H9 (cell line): ENCODE data around the gene PPP4R3C. TPM values are rescaled to one million over a fixed set of nuclear protein-coding genes. Genes with fewer than 3 reads are reported as not detected.

Source experiments
- DNase-seq: peaks from one replicate; pipeline ENCODE4 v3.0.0-alpha.2; 2017
- H2AFZ ChIP-seq: one replicate; pipeline ENCODE4 v1.6.1; 2013; ENCODE audit warnings: mild to moderate bottlenecking, low read length, control low read depth, moderate library complexity
- H2AK5ac ChIP-seq: 2 replicates; pipeline ENCODE4 v1.6.1; 2013; ENCODE audit warnings: low read length, control low read depth, mixed read lengths; ENCODE audit not compliant: insufficient read length
- H2BK120ac ChIP-seq: one replicate; pipeline ENCODE4 v1.6.1; 2013; ENCODE audit warnings: low read depth, mild to moderate bottlenecking, low read length, control low read depth, inconsistent platforms; ENCODE audit not compliant: poor library complexity, severe bottlenecking
- H2BK12ac ChIP-seq: 2 replicates; pipeline ENCODE4 v1.6.1; 2013; ENCODE audit warnings: low read length, control low read depth, mixed read lengths, low read depth; ENCODE audit not compliant: insufficient read length
- H2BK15ac ChIP-seq: 2 replicates; pipeline ENCODE4 v1.6.1; 2013; ENCODE audit warnings: low read depth, low read length, control low read depth
- H2BK20ac ChIP-seq: one replicate; pipeline ENCODE4 v1.6.1; 2013; ENCODE audit warnings: low read depth, mild to moderate bottlenecking, low read length, control low read depth, inconsistent platforms; ENCODE audit not compliant: poor library complexity, severe bottlenecking
- H2BK5ac ChIP-seq: 2 replicates; pipeline ENCODE4 v1.6.1; 2013; ENCODE audit warnings: low read length, control low read depth, mixed read lengths; ENCODE audit not compliant: insufficient read length
- H3K14ac ChIP-seq: 2 replicates; pipeline ENCODE4 v1.6.1; 2013; ENCODE audit warnings: low read length, control low read depth; ENCODE audit not compliant: insufficient read depth
- H3K18ac ChIP-seq: 2 replicates; pipeline ENCODE4 v1.6.1; 2013; ENCODE audit warnings: low read depth, mild to moderate bottlenecking, mixed read lengths, low read length, control low read depth; ENCODE audit not compliant: insufficient read length
- H3K23ac ChIP-seq: 2 replicates; pipeline ENCODE4 v1.6.1; 2013; ENCODE audit warnings: low read length, control low read depth, mixed read lengths, low read depth; ENCODE audit not compliant: insufficient read length
- H3K23me2 ChIP-seq: 2 replicates; pipeline ENCODE4 v1.6.1; 2013; ENCODE audit warnings: low read depth, mild to moderate bottlenecking, mixed read lengths, low read length, control low read depth; ENCODE audit not compliant: insufficient read length, poor library complexity, severe bottlenecking
- H3K27ac ChIP-seq: 2 replicates; pipeline ENCODE4 v1.5.1; 2013; ENCODE audit warnings: low read length, control low read depth, mixed read lengths, low read depth; ENCODE audit not compliant: insufficient read length
- H3K27me3 ChIP-seq: 2 replicates; pipeline ENCODE4 v1.6.1; 2013; ENCODE audit warnings: low read length, control low read depth, inconsistent platforms; ENCODE audit not compliant: insufficient read depth
- H3K4ac ChIP-seq: 2 replicates; pipeline ENCODE4 v1.6.1; 2013; ENCODE audit warnings: low read depth, mild to moderate bottlenecking, control low read depth, inconsistent platforms, low read length, moderate library complexity
- H3K4me1 ChIP-seq: 2 replicates; pipeline ENCODE4 v1.6.1; 2013; ENCODE audit warnings: low read length, control low read depth, inconsistent platforms; ENCODE audit not compliant: insufficient read depth
- H3K4me2 ChIP-seq: 2 replicates; pipeline ENCODE4 v1.6.1; 2013; ENCODE audit warnings: low read length, control low read depth, mixed read lengths; ENCODE audit not compliant: insufficient read length, insufficient read depth
- H3K56ac ChIP-seq: 2 replicates; pipeline ENCODE4 v1.6.1; 2013; ENCODE audit warnings: low read depth, mild to moderate bottlenecking, mixed read lengths, low read length, control low read depth; ENCODE audit not compliant: insufficient read length
- H3K79me1 ChIP-seq: 2 replicates; pipeline ENCODE4 v1.6.1; 2013; ENCODE audit warnings: low read depth, mild to moderate bottlenecking, moderate library complexity, low read length, control low read depth, inconsistent platforms; ENCODE audit not compliant: insufficient read depth, poor library complexity, severe bottlenecking
- H3K79me2 ChIP-seq: 2 replicates; pipeline ENCODE4 v1.6.1; 2013; ENCODE audit warnings: low read length, control low read depth, inconsistent platforms; ENCODE audit not compliant: insufficient read depth
- H3K9ac ChIP-seq: 2 replicates; pipeline ENCODE4 v1.6.1; 2013; ENCODE audit warnings: low read length, control low read depth, mixed read lengths; ENCODE audit not compliant: insufficient read length; ENCODE audit errors: extremely low read depth
- H3K9me3 ChIP-seq: one replicate; pipeline ENCODE4 v1.6.1; 2013; ENCODE audit warnings: low read depth, low read length, inconsistent platforms; ENCODE audit not compliant: control insufficient read depth
- H3T11ph ChIP-seq: one replicate; pipeline ENCODE4 v1.6.1; 2013; ENCODE audit warnings: mild to moderate bottlenecking, low read length, control low read depth, inconsistent platforms
- H4K20me1 ChIP-seq: one replicate; pipeline ENCODE4 v1.6.1; 2013; ENCODE audit not compliant: control insufficient read depth, insufficient read length, insufficient read depth
- H4K5ac ChIP-seq: 2 replicates; pipeline ENCODE4 v1.6.1; 2013; ENCODE audit warnings: low read depth, mild to moderate bottlenecking, mixed read lengths, low read length, control low read depth; ENCODE audit not compliant: insufficient read length
- H4K8ac ChIP-seq: replicated peaks from 2 replicates; pipeline ENCODE4 v1.6.1; 2013; ENCODE audit warnings: low read length, control low read depth, mixed read lengths, low read depth; ENCODE audit not compliant: insufficient read length
- H4K91ac ChIP-seq: 2 replicates; pipeline ENCODE4 v1.6.1; 2013; ENCODE audit warnings: low read depth, mild to moderate bottlenecking, moderate library complexity, mixed read lengths, low read length, control low read depth; ENCODE audit not compliant: insufficient read length
- H3K27ac Mint-ChIP-seq, 3 experiments: 2 replicates in 2 of 3; 3 replicates in 1 of 3; pipeline ENCODE4 v1.8.0; 2020 to 2021; ENCODE audit warnings: mixed read lengths in 3 of 3, mild to moderate bottlenecking in 1 of 3, moderate library complexity in 1 of 3
- H3K27me3 Mint-ChIP-seq: 2 replicates; pipeline ENCODE4 v1.8.0; 2021; ENCODE audit warnings: low read depth, mild to moderate bottlenecking, moderate library complexity, mixed read lengths
- H3K36me3 Mint-ChIP-seq, 3 experiments: 2 replicates in 2 of 3; 3 replicates in 1 of 3; pipeline ENCODE4 v1.8.0; 2020 to 2021; ENCODE audit warnings: low read depth in 3 of 3, mixed read lengths in 3 of 3; ENCODE audit not compliant: insufficient read depth in 1 of 3
- H3K4me1 Mint-ChIP-seq, 2 experiments: 2 replicates each; pipeline ENCODE4 v1.8.0; 2020; ENCODE audit warnings: mixed read lengths in 2 of 2
- H3K4me3 Mint-ChIP-seq, 2 experiments: 2 replicates in 1 of 2; 3 replicates in 1 of 2; pipeline ENCODE4 v1.8.0; 2020 to 2021; ENCODE audit warnings: mild to moderate bottlenecking in 2 of 2, mixed read lengths in 2 of 2, moderate library complexity in 1 of 2
- H3K9me3 Mint-ChIP-seq, 2 experiments: 2 replicates in 1 of 2; 3 replicates in 1 of 2; pipeline ENCODE4 v1.8.0; 2020; ENCODE audit warnings: mild to moderate bottlenecking in 2 of 2, mixed read lengths in 2 of 2, moderate library complexity in 1 of 2
- CTCF ChIP-seq: fragments of 200-600 bp; sonication (generic); conservative IDR thresholded peaks from 3 replicates; pipeline ENCODE4 v1.8.0; 2021; ENCODE audit warnings: antibody characterized with exemption, mild to moderate bottlenecking
- total RNA-seq: library from RNA; stranded (reverse); gene quantifications from 2 replicates; pipeline ENCODE4 v1.2.1, GENCODE V29; 2021

PPP4R3C gene
- total RNA-seq, 1 experiment from 2014 or later, result not detected

- no peaks in the 10 kb centered on the region for H3K79me1 ChIP-seq
- H3K18ac ChIP-seq, result no peak overlapping the region
- peaks cover 13% of the 10 kb centered on the region for H3K9me3 ChIP-seq
- H2BK5ac ChIP-seq, result no peak overlapping the region
- no peak overlapping the region for H3K4me2 ChIP-seq
- H3T11ph ChIP-seq, result no peak overlapping the region
- H2AFZ ChIP-seq, result no peak overlapping the region
- no peaks in the 10 kb centered on the region for H3K79me2 ChIP-seq
- Mint-ChIP-seq H3K27me3 (no peaks in the 10 kb centered on the region; the same call in 1 of the 2 replicates), H3K27ac (no peak overlapping the region), H3K9me3 (peaks cover 36 to 40% of the 10 kb centered on the region in 2 experiments), H3K36me3 (no peaks in the 10 kb centered on the region), H3K4me1 (no peaks in the 10 kb centered on the region), H3K4me3 (no peak overlapping the region)
- no peak for DNase-seq
- H3K14ac ChIP-seq, result no peak overlapping the region
- H4K20me1 ChIP-seq, result no peaks in the 10 kb centered on the region
- TF ChIP-seq CTCF, result no peak
- no peak overlapping the region for H4K5ac ChIP-seq
- H3K56ac ChIP-seq, result no peak overlapping the region
- no peak overlapping the region for H2AK5ac ChIP-seq
- H3K9ac ChIP-seq, result no peak overlapping the region
- no peaks in the 10 kb centered on the region for H3K23me2 ChIP-seq
- H4K8ac ChIP-seq, result no peak overlapping the region
- H3K27ac ChIP-seq, result no peak overlapping the region
- no peak overlapping the region for H2BK20ac ChIP-seq
- no peaks in the 10 kb centered on the region for H3K27me3 ChIP-seq
- no peak overlapping the region for H2BK15ac ChIP-seq
- no peak overlapping the region for H2BK120ac ChIP-seq
- H3K23ac ChIP-seq, result no peak overlapping the region
- no peak overlapping the region for H3K4ac ChIP-seq
- H3K4me1 ChIP-seq, result no peaks in the 10 kb centered on the region
- H4K91ac ChIP-seq, result no peak overlapping the region
- H2BK12ac ChIP-seq, result no peak overlapping the region
These were observed 28.1 kb downstream of the PPP4R3C start for GRCh38 chrX:27435031-27435430.

Other genes with a start within 250 kb of the PPP4R3C start
- gene DCAF8L2, start 127.0 kb upstream of the PPP4R3C start, total RNA-seq, result not detected in 2 replicates